Neuronal stem cell (in vitro differentiated cells): Measurements from ENCODE around the gene NUP133.
"Not testable (repeated sequence)": the region's sequence is repeated elsewhere in the genome, so short reads cannot be mapped to it uniquely, and the experiment has no call there.

ENCODE experiments used
- DNase-seq: peaks from one replicate; pipeline ENCODE4 v3.0.0-alpha.2; 2013; ENCODE audit warnings: low spot score
- H2AFZ ChIP-seq: one replicate; pipeline ENCODE4 v1.6.1; 2013; ENCODE audit warnings: mild to moderate bottlenecking, low read length, inconsistent platforms
- H2AK5ac ChIP-seq: 2 replicates; pipeline ENCODE4 v1.6.1; 2013; ENCODE audit warnings: low read depth, mild to moderate bottlenecking, inconsistent platforms, low read length, moderate library complexity, mixed read lengths
- H2BK120ac ChIP-seq: 2 replicates; pipeline ENCODE4 v1.6.1; 2013; ENCODE audit warnings: low read depth, mild to moderate bottlenecking, inconsistent platforms, low read length, moderate library complexity, mixed read lengths
- H2BK12ac ChIP-seq: one replicate; pipeline ENCODE4 v1.6.1; 2013; ENCODE audit warnings: low read length, inconsistent platforms
- H2BK15ac ChIP-seq: 2 replicates; pipeline ENCODE4 v1.6.1; 2013; ENCODE audit warnings: mild to moderate bottlenecking, low read length, inconsistent platforms, mixed read lengths
- H2BK5ac ChIP-seq: one replicate; pipeline ENCODE4 v1.6.1; 2013; ENCODE audit warnings: inconsistent platforms, mild to moderate bottlenecking, low read length, moderate library complexity
- H3K14ac ChIP-seq: one replicate; pipeline ENCODE4 v1.6.1; 2013; ENCODE audit warnings: low read length, inconsistent platforms
- H3K18ac ChIP-seq: 2 replicates; pipeline ENCODE4 v1.6.1; 2013; ENCODE audit warnings: low read length, inconsistent platforms
- H3K23ac ChIP-seq: 2 replicates; pipeline ENCODE4 v1.6.1; 2013; ENCODE audit warnings: low read depth, mild to moderate bottlenecking, mixed read lengths, low read length, inconsistent platforms; ENCODE audit not compliant: poor library complexity
- H3K27ac ChIP-seq: replicated peaks from 3 replicates; pipeline ENCODE4 v1.5.1; 2013; ENCODE audit warnings: low read length, inconsistent platforms
- H3K27me3 ChIP-seq, 3 experiments: 2 replicates each; pipeline ENCODE4 v1.6.1; 2013; ENCODE audit warnings: low read length in 3 of 3, mild to moderate bottlenecking in 2 of 3, inconsistent platforms in 1 of 3, low read depth in 1 of 3, mixed read lengths in 1 of 3, moderate library complexity in 1 of 3; ENCODE audit not compliant: control insufficient read depth in 3 of 3, insufficient read depth in 3 of 3
- H3K36me3 ChIP-seq, 2 donors: replicated peaks in 1 of 2; 2 replicates each; pipeline ENCODE4 v1.6.1; 2013; ENCODE audit warnings: low read length in 2 of 2; ENCODE audit not compliant: control insufficient read depth in 2 of 2, insufficient read depth in 2 of 2
- H3K4ac ChIP-seq: 2 replicates; pipeline ENCODE4 v1.6.1; 2013; ENCODE audit warnings: inconsistent platforms, mild to moderate bottlenecking, low read length, moderate library complexity
- H3K4me1 ChIP-seq, 2 donors: 1 replicate in 1 of 2; 2 replicates in 1 of 2; pipeline ENCODE4 v1.6.1; 2013; ENCODE audit warnings: low read length in 2 of 2, low read depth in 1 of 2; ENCODE audit not compliant: control insufficient read depth in 2 of 2, insufficient read depth in 1 of 2
- H3K4me2 ChIP-seq: one replicate; pipeline ENCODE4 v1.6.1; 2013; ENCODE audit warnings: mild to moderate bottlenecking, low read length, inconsistent platforms; ENCODE audit not compliant: insufficient read depth, poor library complexity, severe bottlenecking
- H3K4me3 ChIP-seq, 2 donors: 2 replicates each; pipeline ENCODE4 v1.5.1; 2013; ENCODE audit warnings: low read length in 2 of 2, mild to moderate bottlenecking in 2 of 2, inconsistent platforms in 1 of 2, moderate library complexity in 1 of 2
- H3K79me1 ChIP-seq: one replicate; pipeline ENCODE4 v1.6.1; 2013; ENCODE audit warnings: low read depth, mild to moderate bottlenecking, inconsistent platforms, low read length, moderate library complexity
- H3K9ac ChIP-seq: one replicate; pipeline ENCODE4 v1.6.1; 2013; ENCODE audit warnings: mild to moderate bottlenecking, low read depth, low read length, inconsistent platforms; ENCODE audit not compliant: poor library complexity
- H3K9me3 ChIP-seq, 2 donors: replicated peaks in 1 of 2; 2 replicates each; pipeline versions ENCODE3 to v1.6.1; 2013; ENCODE audit warnings: low read length in 2 of 2, mild to moderate bottlenecking in 2 of 2, inconsistent platforms in 1 of 2, low read depth in 1 of 2, mixed read lengths in 1 of 2, moderate library complexity in 1 of 2; ENCODE audit not compliant: control insufficient read depth in 2 of 2, insufficient read depth in 1 of 2
- H4K8ac ChIP-seq: one replicate; pipeline ENCODE4 v1.6.1; 2013; ENCODE audit warnings: low read depth, mild to moderate bottlenecking, inconsistent platforms, low read length, moderate library complexity
- H4K91ac ChIP-seq: one replicate; pipeline ENCODE4 v1.6.1; 2013; ENCODE audit warnings: low read length, low read depth, mild to moderate bottlenecking, inconsistent platforms; ENCODE audit not compliant: poor library complexity
- WGBS, 2 donors: extraction: QIAGEN DNeasy Blood & Tissue Kit; methylation state at CpG; one replicate each; pipeline ENCODE4 v1.1.7; 2013; ENCODE audit warnings: missing lambda C conversion rate in 2 of 2, mixed read lengths in 1 of 2; ENCODE audit not compliant: insufficient read length in 2 of 2, insufficient replicate concordance in 1 of 2; ENCODE audit errors: extremely low coverage in 2 of 2; 5-methylcytosine and 5-hydroxymethylcytosine counted together

Gene NUP133

DNA sequence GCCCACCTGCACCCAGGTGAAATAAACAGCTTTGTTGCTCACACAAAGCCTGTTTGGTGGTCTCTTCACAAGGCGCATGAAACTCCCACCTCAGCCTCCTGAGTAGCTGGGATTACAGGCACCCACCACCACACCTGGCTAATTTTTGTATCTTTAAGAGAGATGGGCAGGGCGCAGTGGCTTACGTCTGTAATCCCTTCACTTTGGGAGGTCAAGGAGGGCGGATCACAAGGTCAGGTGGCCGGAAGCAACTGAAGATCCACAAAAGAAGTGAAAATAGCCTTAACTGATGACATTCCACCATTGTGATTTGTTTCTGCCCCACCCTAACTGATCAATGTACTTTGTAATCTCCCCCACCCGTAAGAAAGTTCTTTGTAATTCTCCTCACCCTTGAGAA, 89.6 kb downstream of the NUP133 start:
- WGBS, 2 donors: no CpG with 5 or more reads among the region's 6 CpGs
- H2BK15ac ChIP-seq: not testable (repeated sequence)

DNA sequence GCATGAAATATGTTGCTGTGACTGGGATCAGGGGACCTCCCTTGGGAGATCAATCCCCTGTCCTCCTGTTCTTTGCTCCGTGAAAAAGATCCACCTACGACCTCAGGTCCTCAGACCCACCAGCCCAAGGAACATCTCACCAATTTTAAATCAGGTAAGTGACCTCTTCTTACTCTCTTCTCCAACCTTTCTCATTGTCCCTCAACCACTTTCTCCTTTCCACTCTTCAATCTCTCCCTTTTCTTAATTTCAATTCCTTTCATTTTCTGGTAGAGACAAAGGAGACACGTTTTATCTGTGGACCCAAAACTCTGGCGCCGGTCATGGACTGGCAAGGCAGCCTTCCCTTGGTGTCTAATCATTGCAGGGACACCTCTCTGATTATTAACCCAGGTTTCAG, 95.3 kb downstream of the NUP133 start:
- not testable (repeated sequence) for H3K9ac ChIP-seq, H3K27ac ChIP-seq, H3K23ac ChIP-seq, H2BK120ac ChIP-seq, H2AFZ ChIP-seq, H3K4ac ChIP-seq, H2BK15ac ChIP-seq, H4K8ac ChIP-seq, H3K4me3 ChIP-seq, H3K14ac ChIP-seq, H3K18ac ChIP-seq, H3K9me3 ChIP-seq, H2BK12ac ChIP-seq, H4K91ac ChIP-seq, DNase-seq, H2AK5ac ChIP-seq, H3K4me2 ChIP-seq, H3K79me1 ChIP-seq, H2BK5ac ChIP-seq, H3K36me3 ChIP-seq
- peaks cover under 1 to 37% (median 30%) of the 10 kb centered on the region in 3 experiments for H3K27me3 ChIP-seq
- WGBS, 2 donors: no CpG with 5 or more reads among the region's 5 CpGs
- H3K4me1 ChIP-seq: peaks cover 7 to 12% of the 10 kb centered on the region in 2 donors

More for the DNA sequence above, 89.6 kb downstream of the NUP133 start:
- not testable (repeated sequence) for H3K18ac ChIP-seq, H3K4me3 ChIP-seq, H4K8ac ChIP-seq, H3K36me3 ChIP-seq, H3K4me2 ChIP-seq, H2AK5ac ChIP-seq, DNase-seq, H3K14ac ChIP-seq, H3K27me3 ChIP-seq, H3K9ac ChIP-seq, H3K27ac ChIP-seq, H4K91ac ChIP-seq, H3K9me3 ChIP-seq, H2BK120ac ChIP-seq, H3K4ac ChIP-seq, H3K79me1 ChIP-seq, H2BK12ac ChIP-seq, H3K23ac ChIP-seq, H2BK5ac ChIP-seq, H2AFZ ChIP-seq, H3K4me1 ChIP-seq

DNA sequence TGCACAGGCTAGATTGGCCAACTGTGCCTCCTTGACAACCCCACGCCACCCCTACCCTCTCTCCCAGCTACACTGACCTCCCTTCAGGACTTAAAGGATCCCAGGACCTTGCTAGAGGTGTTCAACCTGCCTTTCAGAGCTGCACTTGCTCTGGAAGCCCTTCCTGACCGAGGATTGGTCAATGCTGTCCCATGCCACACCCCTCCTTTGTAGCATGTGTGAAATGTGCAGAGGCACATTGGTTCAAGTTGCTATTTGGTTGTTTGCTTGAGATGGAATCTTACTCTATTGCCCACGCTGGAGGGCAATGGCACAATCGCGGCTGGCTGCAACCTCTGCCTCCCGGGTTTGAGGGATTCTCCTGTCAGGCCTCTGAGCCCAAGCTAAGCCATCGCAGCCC, 96.1 kb downstream of the NUP133 start:
- Histone ChIP-seq H3K4me1 (peaks cover 14 to 17% of the 10 kb centered on the region in 2 donors), H3K14ac (no peak overlapping the region), H4K8ac (no peak overlapping the region), H3K4ac (no peak overlapping the region), H2BK120ac (no peak overlapping the region), H2BK5ac (no peak overlapping the region), H3K9ac (no peak overlapping the region), H4K91ac (no peak overlapping the region), H3K23ac (no peak overlapping the region), H3K4me3 (no peak overlapping the region), H3K36me3 (no peaks in the 10 kb centered on the region), H3K27ac (no peak overlapping the region), H2AK5ac (no peak overlapping the region), H3K9me3 (no peaks in the 10 kb centered on the region), H3K27me3 (peaks cover 8 to 42% (median 37%) of the 10 kb centered on the region in 3 experiments), H3K79me1 (no peaks in the 10 kb centered on the region), H2BK15ac (no peak overlapping the region), H2BK12ac (no peak overlapping the region), H3K4me2 (no peak overlapping the region), H3K18ac (peak overlapping the region; percentile 1), H2AFZ (no peak overlapping the region)
- DNase-seq: no peak
- WGBS, 2 donors: no CpG with 5 or more reads among the region's 7 CpGs

- Histone ChIP-seq H3K4me3 (no peak overlapping the region), H4K91ac (no peak overlapping the region), H3K9me3 (no peaks in the 10 kb centered on the region), H2BK120ac (no peak overlapping the region), H2BK12ac (no peak overlapping the region), H3K23ac (no peak overlapping the region), H3K36me3 (no peaks in the 10 kb centered on the region), H3K4me1 (peaks cover 15 to 18% of the 10 kb centered on the region in 2 donors), H4K8ac (no peak overlapping the region), H3K27ac (no peak overlapping the region), H3K14ac (no peak overlapping the region), H3K27me3 (peaks cover 9 to 42% (median 40%) of the 10 kb centered on the region in 3 experiments), H3K4ac (no peak overlapping the region), H3K18ac (peak overlapping the region; percentile 6), H2AK5ac (no peak overlapping the region), H3K79me1 (no peaks in the 10 kb centered on the region), H2BK5ac (no peak overlapping the region), H3K9ac (no peak overlapping the region), H3K4me2 (no peak overlapping the region), H2AFZ (no peak overlapping the region), H2BK15ac (no peak overlapping the region)
- no peak for DNase-seq
- no CpG with 5 or more reads among the region's 11 CpGs for WGBS, 2 donors
Observed at GRCh38 chr1:229411434-229412055, 96.6 kb downstream of the NUP133 start.
